H9 (cell line): ENCODE measurements around the gene MAP7. TPM values are rescaled to one million over a fixed set of nuclear protein-coding genes. Genes with fewer than 3 reads are reported as not detected.
A peak's percentile ranks its signal among the peaks of the same experiment; 100 is the strongest.

Experiments
- DNase-seq: peaks from one replicate; pipeline ENCODE4 v3.0.0-alpha.2; 2017
- H2AFZ ChIP-seq: one replicate; pipeline ENCODE4 v1.6.1; 2013; ENCODE audit warnings: mild to moderate bottlenecking, low read length, control low read depth, moderate library complexity
- H2AK5ac ChIP-seq: 2 replicates; pipeline ENCODE4 v1.6.1; 2013; ENCODE audit warnings: low read length, control low read depth, mixed read lengths; ENCODE audit not compliant: insufficient read length
- H2BK120ac ChIP-seq: one replicate; pipeline ENCODE4 v1.6.1; 2013; ENCODE audit warnings: low read depth, mild to moderate bottlenecking, low read length, control low read depth, inconsistent platforms; ENCODE audit not compliant: poor library complexity, severe bottlenecking
- H2BK12ac ChIP-seq: 2 replicates; pipeline ENCODE4 v1.6.1; 2013; ENCODE audit warnings: low read length, control low read depth, mixed read lengths, low read depth; ENCODE audit not compliant: insufficient read length
- H2BK15ac ChIP-seq: 2 replicates; pipeline ENCODE4 v1.6.1; 2013; ENCODE audit warnings: low read depth, low read length, control low read depth
- H2BK20ac ChIP-seq: one replicate; pipeline ENCODE4 v1.6.1; 2013; ENCODE audit warnings: low read depth, mild to moderate bottlenecking, low read length, control low read depth, inconsistent platforms; ENCODE audit not compliant: poor library complexity, severe bottlenecking
- H2BK5ac ChIP-seq: 2 replicates; pipeline ENCODE4 v1.6.1; 2013; ENCODE audit warnings: low read length, control low read depth, mixed read lengths; ENCODE audit not compliant: insufficient read length
- H3K14ac ChIP-seq: 2 replicates; pipeline ENCODE4 v1.6.1; 2013; ENCODE audit warnings: low read length, control low read depth; ENCODE audit not compliant: insufficient read depth
- H3K18ac ChIP-seq: 2 replicates; pipeline ENCODE4 v1.6.1; 2013; ENCODE audit warnings: low read depth, mild to moderate bottlenecking, mixed read lengths, low read length, control low read depth; ENCODE audit not compliant: insufficient read length
- H3K23ac ChIP-seq: 2 replicates; pipeline ENCODE4 v1.6.1; 2013; ENCODE audit warnings: low read length, control low read depth, mixed read lengths, low read depth; ENCODE audit not compliant: insufficient read length
- H3K23me2 ChIP-seq: 2 replicates; pipeline ENCODE4 v1.6.1; 2013; ENCODE audit warnings: low read depth, mild to moderate bottlenecking, mixed read lengths, low read length, control low read depth; ENCODE audit not compliant: insufficient read length, poor library complexity, severe bottlenecking
- H3K27ac ChIP-seq: 2 replicates; pipeline ENCODE4 v1.5.1; 2013; ENCODE audit warnings: low read length, control low read depth, mixed read lengths, low read depth; ENCODE audit not compliant: insufficient read length
- H3K27me3 ChIP-seq: 2 replicates; pipeline ENCODE4 v1.6.1; 2013; ENCODE audit warnings: low read length, control low read depth, inconsistent platforms; ENCODE audit not compliant: insufficient read depth
- H3K4ac ChIP-seq: 2 replicates; pipeline ENCODE4 v1.6.1; 2013; ENCODE audit warnings: low read depth, mild to moderate bottlenecking, control low read depth, inconsistent platforms, low read length, moderate library complexity
- H3K4me1 ChIP-seq: 2 replicates; pipeline ENCODE4 v1.6.1; 2013; ENCODE audit warnings: low read length, control low read depth, inconsistent platforms; ENCODE audit not compliant: insufficient read depth
- H3K4me2 ChIP-seq: 2 replicates; pipeline ENCODE4 v1.6.1; 2013; ENCODE audit warnings: low read length, control low read depth, mixed read lengths; ENCODE audit not compliant: insufficient read length, insufficient read depth
- H3K56ac ChIP-seq: 2 replicates; pipeline ENCODE4 v1.6.1; 2013; ENCODE audit warnings: low read depth, mild to moderate bottlenecking, mixed read lengths, low read length, control low read depth; ENCODE audit not compliant: insufficient read length
- H3K79me1 ChIP-seq: 2 replicates; pipeline ENCODE4 v1.6.1; 2013; ENCODE audit warnings: low read depth, mild to moderate bottlenecking, moderate library complexity, low read length, control low read depth, inconsistent platforms; ENCODE audit not compliant: insufficient read depth, poor library complexity, severe bottlenecking
- H3K79me2 ChIP-seq: 2 replicates; pipeline ENCODE4 v1.6.1; 2013; ENCODE audit warnings: low read length, control low read depth, inconsistent platforms; ENCODE audit not compliant: insufficient read depth
- H3K9ac ChIP-seq: 2 replicates; pipeline ENCODE4 v1.6.1; 2013; ENCODE audit warnings: low read length, control low read depth, mixed read lengths; ENCODE audit not compliant: insufficient read length; ENCODE audit errors: extremely low read depth
- H3K9me3 ChIP-seq: one replicate; pipeline ENCODE4 v1.6.1; 2013; ENCODE audit warnings: low read depth, low read length, inconsistent platforms; ENCODE audit not compliant: control insufficient read depth
- H3T11ph ChIP-seq: one replicate; pipeline ENCODE4 v1.6.1; 2013; ENCODE audit warnings: mild to moderate bottlenecking, low read length, control low read depth, inconsistent platforms
- H4K20me1 ChIP-seq: one replicate; pipeline ENCODE4 v1.6.1; 2013; ENCODE audit not compliant: control insufficient read depth, insufficient read length, insufficient read depth
- H4K5ac ChIP-seq: 2 replicates; pipeline ENCODE4 v1.6.1; 2013; ENCODE audit warnings: low read depth, mild to moderate bottlenecking, mixed read lengths, low read length, control low read depth; ENCODE audit not compliant: insufficient read length
- H4K8ac ChIP-seq: replicated peaks from 2 replicates; pipeline ENCODE4 v1.6.1; 2013; ENCODE audit warnings: low read length, control low read depth, mixed read lengths, low read depth; ENCODE audit not compliant: insufficient read length
- H4K91ac ChIP-seq: 2 replicates; pipeline ENCODE4 v1.6.1; 2013; ENCODE audit warnings: low read depth, mild to moderate bottlenecking, moderate library complexity, mixed read lengths, low read length, control low read depth; ENCODE audit not compliant: insufficient read length
- H3K27ac Mint-ChIP-seq, 3 experiments: 2 replicates in 2 of 3; 3 replicates in 1 of 3; pipeline ENCODE4 v1.8.0; 2020 to 2021; ENCODE audit warnings: mixed read lengths in 3 of 3, mild to moderate bottlenecking in 1 of 3, moderate library complexity in 1 of 3
- H3K27me3 Mint-ChIP-seq: 2 replicates; pipeline ENCODE4 v1.8.0; 2021; ENCODE audit warnings: low read depth, mild to moderate bottlenecking, moderate library complexity, mixed read lengths
- H3K36me3 Mint-ChIP-seq, 3 experiments: 2 replicates in 2 of 3; 3 replicates in 1 of 3; pipeline ENCODE4 v1.8.0; 2020 to 2021; ENCODE audit warnings: low read depth in 3 of 3, mixed read lengths in 3 of 3; ENCODE audit not compliant: insufficient read depth in 1 of 3
- H3K4me1 Mint-ChIP-seq, 2 experiments: 2 replicates each; pipeline ENCODE4 v1.8.0; 2020; ENCODE audit warnings: mixed read lengths in 2 of 2
- H3K4me3 Mint-ChIP-seq, 2 experiments: 2 replicates in 1 of 2; 3 replicates in 1 of 2; pipeline ENCODE4 v1.8.0; 2020 to 2021; ENCODE audit warnings: mild to moderate bottlenecking in 2 of 2, mixed read lengths in 2 of 2, moderate library complexity in 1 of 2
- H3K9me3 Mint-ChIP-seq, 2 experiments: 2 replicates in 1 of 2; 3 replicates in 1 of 2; pipeline ENCODE4 v1.8.0; 2020; ENCODE audit warnings: mild to moderate bottlenecking in 2 of 2, mixed read lengths in 2 of 2, moderate library complexity in 1 of 2
- WGBS: extraction: QIAGEN DNeasy Blood & Tissue Kit; methylation state at CpG from one replicate; pipeline ENCODE4 v1.1.7; 2013; ENCODE audit warnings: missing lambda C conversion rate, low lambda C conversion rate, mixed read lengths; ENCODE audit not compliant: insufficient read length; ENCODE audit errors: extremely low coverage; 5-methylcytosine and 5-hydroxymethylcytosine counted together
- total RNA-seq: library from RNA; stranded (reverse); gene quantifications from 2 replicates; pipeline ENCODE4 v1.2.1, GENCODE V29; 2021
- TF ChIP-seq, protein P1 (sequence below): fragments of 200-600 bp; sonication (generic); conservative IDR thresholded peaks from 3 replicates; pipeline ENCODE4 v1.8.0; 2021; ENCODE audit warnings: antibody characterized with exemption, mild to moderate bottlenecking

Gene MAP7
- total RNA-seq, 1 experiment from 2014 or later, result 51.1 TPM

DNA sequence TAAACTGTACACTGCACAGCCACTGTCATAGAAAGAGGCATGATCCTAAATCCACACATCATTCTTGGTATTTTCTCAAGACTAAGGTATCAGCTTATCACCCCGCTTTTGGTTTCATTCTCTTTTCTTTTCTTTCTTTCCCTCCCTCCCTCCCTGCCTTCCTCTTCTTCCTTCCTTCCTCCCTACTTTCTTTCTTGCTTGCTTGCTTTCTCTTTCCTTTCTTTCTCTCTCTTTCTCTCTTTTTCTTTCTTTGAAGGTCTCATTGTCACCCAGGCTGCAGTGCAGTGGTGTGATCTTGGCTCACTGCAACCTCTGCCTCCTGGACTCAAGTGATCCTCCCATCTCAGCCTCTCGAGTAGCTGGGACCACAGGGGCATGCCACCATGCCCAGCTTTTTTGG lies 81.1 kb downstream of the MAP7 start:
- H4K5ac ChIP-seq, result no peak overlapping the region
- no peak overlapping the region for H3T11ph ChIP-seq
- H3K14ac ChIP-seq, result no peak overlapping the region
- no peak overlapping the region for H4K8ac ChIP-seq
- H3K4me3 Mint-ChIP-seq, result no peak overlapping the region
- TF ChIP-seq, protein P1, sequence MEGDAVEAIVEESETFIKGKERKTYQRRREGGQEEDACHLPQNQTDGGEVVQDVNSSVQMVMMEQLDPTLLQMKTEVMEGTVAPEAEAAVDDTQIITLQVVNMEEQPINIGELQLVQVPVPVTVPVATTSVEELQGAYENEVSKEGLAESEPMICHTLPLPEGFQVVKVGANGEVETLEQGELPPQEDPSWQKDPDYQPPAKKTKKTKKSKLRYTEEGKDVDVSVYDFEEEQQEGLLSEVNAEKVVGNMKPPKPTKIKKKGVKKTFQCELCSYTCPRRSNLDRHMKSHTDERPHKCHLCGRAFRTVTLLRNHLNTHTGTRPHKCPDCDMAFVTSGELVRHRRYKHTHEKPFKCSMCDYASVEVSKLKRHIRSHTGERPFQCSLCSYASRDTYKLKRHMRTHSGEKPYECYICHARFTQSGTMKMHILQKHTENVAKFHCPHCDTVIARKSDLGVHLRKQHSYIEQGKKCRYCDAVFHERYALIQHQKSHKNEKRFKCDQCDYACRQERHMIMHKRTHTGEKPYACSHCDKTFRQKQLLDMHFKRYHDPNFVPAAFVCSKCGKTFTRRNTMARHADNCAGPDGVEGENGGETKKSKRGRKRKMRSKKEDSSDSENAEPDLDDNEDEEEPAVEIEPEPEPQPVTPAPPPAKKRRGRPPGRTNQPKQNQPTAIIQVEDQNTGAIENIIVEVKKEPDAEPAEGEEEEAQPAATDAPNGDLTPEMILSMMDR, result no peak
- no peak overlapping the region for H3K4me2 ChIP-seq
- no peak overlapping the region for H3K18ac ChIP-seq
- H2BK12ac ChIP-seq, result no peak overlapping the region
- no peak overlapping the region for H3K4ac ChIP-seq
- H3K4me1 ChIP-seq, result peaks cover 6% of the 10 kb centered on the region; the same call in 1 of the 2 replicates
- no peaks in the 10 kb centered on the region for H3K9me3 ChIP-seq
- peaks cover 39 to 53% of the 10 kb centered on the region in 2 experiments for H3K4me1 Mint-ChIP-seq
- no peak overlapping the region for H2BK5ac ChIP-seq
- no peak overlapping the region for H3K27ac ChIP-seq
- no peaks in the 10 kb centered on the region for H3K27me3 Mint-ChIP-seq
- H3K9me3 Mint-ChIP-seq, result no peaks in the 10 kb centered on the region
- peak overlapping the region in 2 of 3 experiments; percentile 10 to 53; a peak in 1 of 7 replicates for H3K27ac Mint-ChIP-seq
- H4K91ac ChIP-seq, result no peak overlapping the region
- no peak for DNase-seq
- no peaks in the 10 kb centered on the region for H4K20me1 ChIP-seq
- H3K56ac ChIP-seq, result no peak overlapping the region
- no peak overlapping the region for H2BK15ac ChIP-seq
- no peak overlapping the region for H2AK5ac ChIP-seq
- H3K9ac ChIP-seq, result no peak overlapping the region
- no peak overlapping the region for H3K23ac ChIP-seq
- H2BK20ac ChIP-seq, result no peak overlapping the region
- no peaks in the 10 kb centered on the region for H3K79me1 ChIP-seq
- no peaks in the 10 kb centered on the region for H3K27me3 ChIP-seq
- H2AFZ ChIP-seq, result no peak overlapping the region
- H3K36me3 Mint-ChIP-seq, result no peaks in the 10 kb centered on the region
- peaks cover 4% of the 10 kb centered on the region; the same call in 1 of the 2 replicates for H3K79me2 ChIP-seq
- H2BK120ac ChIP-seq, result no peak overlapping the region
- no CpG with 5 or more reads among the region's 2 CpGs for WGBS
- H3K23me2 ChIP-seq, result no peaks in the 10 kb centered on the region
